Adrenal gland (tissue), 5 donors: Measurements from ENCODE around the gene CCDC192.

ENCODE experiments used
- CTCF ChIP-seq, 6 experiments: fragments of 450-650 bp in 4 of 6; fragments of 200-600 bp in 2 of 6; sonication (generic) in 1 of 6; IDR thresholded peaks; 1 replicate in 5 of 6; 2 replicates in 1 of 6; pipeline versions ENCODE4 v1.5.1 to v1.8.0; 2016 to 2021; ENCODE audit warnings: antibody characterized with exemption in 6 of 6, mild to moderate bottlenecking in 2 of 6, moderate library complexity in 1 of 6
- POLR2A ChIP-seq, 2 donors: fragments of 450-650 bp; IDR thresholded peaks; one replicate each; pipeline ENCODE4 v1.6.1; 2017; ENCODE audit warnings: antibody characterized with exemption in 2 of 2, mild to moderate bottlenecking in 2 of 2, moderate library complexity in 1 of 2
- donor health status: DM: no; HTN: no; CAD: no.

- TF ChIP-seq CTCF (IDR thresholded peaks at IDR 0.05) (no peak), POLR2A (IDR thresholded peaks at IDR 0.05) (no peak)
Observed at GRCh38 chr5:127832067-127832466, 128.9 kb downstream of the CCDC192 start.
